Fibroblast of skin of left biceps (primary cell): ENCODE measurements around the gene HDAC5.
A peak's percentile ranks its signal among the peaks of the same experiment; 100 is the strongest.

Source experiments
- DNase-seq, 2 experiments: peaks; one replicate each; pipeline ENCODE4 v3.0.0-alpha.2; 2013; ENCODE audit warnings: low read depth in 2 of 2

The HDAC5 gene

DNA sequence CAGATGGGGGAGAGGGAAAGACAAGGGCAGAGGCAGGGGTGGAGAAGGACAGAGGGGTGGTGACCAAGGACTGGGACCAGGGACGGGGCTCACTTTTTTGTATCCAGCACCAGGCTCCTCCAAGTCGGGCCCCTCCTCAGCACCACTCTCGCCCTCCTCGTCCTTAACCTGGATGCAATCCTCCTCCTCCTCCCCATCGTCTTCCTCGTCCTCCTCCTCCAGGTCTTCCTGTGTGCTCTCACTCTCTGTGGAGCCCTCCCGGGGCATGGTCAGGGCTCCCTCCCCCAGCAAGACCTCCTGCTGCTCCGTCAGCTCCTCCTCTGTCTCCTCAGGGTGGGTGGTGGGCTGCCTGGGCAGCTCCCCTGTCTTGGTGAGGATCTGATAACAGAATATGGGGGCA, 36.1 kb downstream of the HDAC5 start:
- DNase-seq: no peak

- peak; percentile 84 to 86 for DNase-seq
Observed at GRCh38 chr17:44086364-44087311, 36.8 kb downstream of the HDAC5 start.

GRCh38 chr17:44085908-44086307, 37.5 kb downstream of the HDAC5 start:
- DNase-seq: no peak

GRCh38 chr17:44084921-44085320, 38.5 kb downstream of the HDAC5 start:
- no peak for DNase-seq

DNA sequence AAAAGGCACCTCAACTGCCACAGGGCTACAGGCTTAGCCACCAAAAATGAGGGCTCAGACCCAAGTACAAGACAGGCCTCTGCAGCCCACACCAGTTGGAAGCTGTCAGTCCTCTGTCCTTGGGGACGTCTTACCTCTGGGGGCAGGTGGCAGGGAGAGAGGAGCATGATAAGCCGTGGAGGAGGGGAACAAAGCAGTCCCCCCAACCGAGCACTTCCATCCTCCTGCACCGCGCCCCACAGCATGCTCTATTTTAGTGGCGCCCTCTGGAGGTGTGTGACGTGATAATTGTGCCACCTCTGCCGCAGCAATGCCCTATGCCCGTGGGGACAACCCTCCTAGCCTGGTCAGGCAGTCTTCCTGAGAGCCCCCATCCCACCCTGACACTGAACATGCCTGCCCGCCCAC, 39.3 kb downstream of the HDAC5 start:
- DNase-seq: no peak

DNA sequence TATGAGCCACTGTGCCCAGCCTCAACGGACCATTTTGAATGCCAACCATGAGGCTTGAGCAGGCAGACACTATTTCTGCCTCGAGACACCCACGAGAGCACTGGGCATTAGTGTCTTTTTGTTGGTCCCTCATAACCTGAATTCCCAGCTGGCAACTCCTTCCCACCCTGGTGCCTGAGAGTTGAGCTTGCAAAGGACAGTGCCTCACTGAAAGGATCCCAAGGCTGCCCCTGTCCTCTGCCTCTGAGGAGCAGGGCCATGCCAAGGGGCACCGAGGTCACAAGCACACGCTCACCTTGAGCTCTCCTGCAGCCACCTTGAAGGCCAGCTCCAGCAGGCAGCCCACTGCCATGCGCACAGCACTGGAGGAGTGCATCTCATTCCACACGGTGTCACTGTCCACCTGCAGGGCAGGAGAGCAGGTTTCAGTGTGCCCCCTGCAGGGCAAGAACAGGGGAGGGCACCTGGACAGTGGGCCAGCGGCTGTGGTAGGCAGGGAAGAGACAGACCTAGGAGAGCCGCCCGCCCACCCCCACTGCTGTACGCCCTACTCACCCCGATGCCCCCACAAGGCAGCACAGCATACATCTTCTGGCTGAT, 40.1 kb downstream of the HDAC5 start:
- no peak for DNase-seq

- no peak for DNase-seq
Observed at GRCh38 chr17:44082256-44082927, 41.0 kb downstream of the HDAC5 start.

GRCh38 chr17:44081681-44082080, 41.8 kb downstream of the HDAC5 start:
- no peak for DNase-seq

GRCh38 chr17:44079877-44080821, 43.3 kb downstream of the HDAC5 start:
- DNase-seq: no peak

- no peak for DNase-seq
Observed at GRCh38 chr17:44078412-44078811, 45.0 kb downstream of the HDAC5 start.

DNA sequence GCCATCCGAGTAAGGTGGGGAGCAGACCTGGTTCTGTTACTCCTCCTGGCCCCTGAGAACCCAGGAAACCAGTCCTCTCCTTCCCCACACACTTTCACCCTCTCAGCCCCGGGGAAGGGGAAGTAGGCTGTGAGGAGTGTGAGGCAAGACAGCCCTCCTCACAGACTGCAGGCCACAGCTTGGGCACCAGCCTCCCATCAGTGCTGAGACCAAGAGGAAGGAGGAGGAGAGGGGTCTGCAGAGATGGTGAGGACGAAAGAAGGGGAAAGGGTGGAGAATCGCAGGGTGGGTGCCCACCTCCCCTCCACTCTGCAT, 45.9 kb downstream of the HDAC5 start:
- DNase-seq: no peak

- no peak for DNase-seq
Observed at GRCh38 chr17:44076716-44077594, 46.5 kb downstream of the HDAC5 start.

DNA sequence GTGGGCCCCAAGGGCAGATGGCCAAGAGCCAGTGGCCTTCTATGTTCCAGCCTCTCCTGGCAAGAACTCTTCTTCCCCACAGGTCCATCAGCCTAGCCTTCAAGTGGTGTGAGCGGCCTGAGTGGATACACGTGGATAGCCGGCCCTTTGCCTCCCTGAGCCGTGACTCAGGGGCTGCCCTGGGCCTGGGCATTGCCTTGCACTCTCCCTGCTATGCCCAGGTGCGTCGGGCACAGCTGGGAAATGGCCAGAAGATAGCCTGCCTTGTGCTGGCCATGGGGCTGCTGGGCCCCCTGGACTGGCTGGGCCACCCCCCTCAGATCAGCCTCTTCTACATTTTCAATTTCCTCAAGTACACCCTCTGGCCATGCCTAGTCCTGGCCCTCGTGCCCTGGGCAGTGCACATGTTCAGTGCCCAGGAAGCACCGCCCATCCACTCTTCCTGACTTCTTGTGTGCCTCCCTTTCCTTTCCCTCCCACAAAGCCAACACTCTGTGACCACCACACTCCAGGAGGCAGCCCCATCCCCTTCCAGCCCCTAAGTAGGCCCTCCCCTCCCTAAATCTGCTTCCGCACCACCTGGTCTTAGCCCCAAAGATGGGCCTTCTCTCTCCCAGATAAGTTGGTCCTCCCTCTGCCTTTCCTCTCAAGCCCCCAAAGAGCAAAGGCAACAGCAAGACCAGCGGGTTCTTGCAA, 47.7 kb downstream of the HDAC5 start:
- DNase-seq: no peak

DNA sequence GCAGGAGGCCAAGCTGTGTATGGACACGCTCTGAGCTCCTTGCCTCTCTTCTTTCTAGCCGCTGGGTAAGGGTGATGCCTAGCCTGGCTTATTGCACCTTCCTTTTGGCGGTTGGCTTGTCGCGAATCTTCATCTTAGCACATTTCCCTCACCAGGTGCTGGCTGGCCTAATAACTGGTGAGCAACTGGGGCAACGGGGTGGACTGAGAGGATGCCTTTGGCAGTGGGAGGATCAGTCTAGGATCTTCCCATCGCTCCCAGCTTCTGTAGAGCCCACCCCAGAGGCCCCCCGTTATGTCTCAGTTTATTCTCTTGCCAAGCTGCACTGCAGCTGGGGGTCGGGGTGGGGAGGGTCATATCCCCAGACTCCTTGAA, 48.5 kb downstream of the HDAC5 start:
- no peak for DNase-seq

DNA sequence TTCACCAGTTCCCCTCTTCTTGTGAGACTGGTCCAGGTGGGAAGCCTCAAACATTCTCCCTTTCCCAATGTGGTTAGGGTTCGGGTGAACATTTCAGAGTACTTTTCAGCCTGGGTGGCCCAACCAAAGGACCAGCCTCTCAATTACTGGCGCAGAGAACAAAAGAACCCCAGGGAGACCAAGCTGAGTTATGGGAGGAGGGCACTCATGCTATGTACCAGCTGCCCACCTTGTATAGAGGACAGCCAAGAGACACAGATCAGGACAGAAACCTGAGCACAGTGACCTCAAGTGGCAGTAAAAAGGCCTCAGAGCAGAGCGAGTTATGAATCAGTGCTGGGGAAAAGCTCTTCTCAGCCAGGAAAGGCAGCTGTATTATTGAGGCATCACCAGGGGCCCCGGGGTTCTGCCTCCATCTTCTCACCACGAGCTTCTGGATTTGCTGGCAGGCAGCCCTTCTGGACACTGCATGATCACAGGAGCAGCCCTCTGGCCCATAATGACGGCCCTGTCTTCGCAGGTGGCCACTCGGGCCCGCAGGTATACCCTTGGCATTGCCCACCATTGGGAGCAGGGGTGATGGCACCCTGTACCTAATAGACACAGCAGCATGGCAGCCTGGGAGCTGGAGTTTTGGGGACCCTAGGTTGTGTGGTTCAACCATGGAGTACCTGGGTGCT, 49.1 kb downstream of the HDAC5 start:
- no peak for DNase-seq

DNA sequence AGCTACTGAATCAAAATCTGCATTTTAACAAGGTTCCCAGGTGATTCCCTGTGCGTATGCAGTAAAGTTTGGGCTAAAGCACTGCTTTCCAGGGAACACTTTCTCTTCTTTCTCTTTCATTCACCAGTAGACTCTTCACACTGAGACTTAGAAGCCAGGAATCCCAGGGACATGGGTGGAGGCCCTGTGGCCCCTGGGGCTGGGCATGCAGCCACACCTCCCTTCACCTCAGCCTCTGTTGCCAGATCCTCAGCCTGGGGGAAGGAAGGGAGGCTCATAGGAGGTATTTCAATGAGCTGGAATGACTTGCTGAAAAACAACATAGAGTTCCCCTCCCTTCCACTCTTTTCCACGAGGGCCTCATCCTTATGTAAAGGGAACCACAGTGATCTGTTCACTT, 51.7 kb downstream of the HDAC5 start:
- no peak for DNase-seq

- DNase-seq: no peak
Observed at GRCh38 chr17:44071198-44071520, 52.3 kb downstream of the HDAC5 start.

GRCh38 chr17:44070455-44071197, 52.8 kb downstream of the HDAC5 start, which contains the start of gene G6PC3:
Gene G6PC3, plus strand, starts transcription at chr17:44070735. Its CDS starts 231 bp downstream, at chr17:44070966.
- peak; percentile 95 for DNase-seq

DNA sequence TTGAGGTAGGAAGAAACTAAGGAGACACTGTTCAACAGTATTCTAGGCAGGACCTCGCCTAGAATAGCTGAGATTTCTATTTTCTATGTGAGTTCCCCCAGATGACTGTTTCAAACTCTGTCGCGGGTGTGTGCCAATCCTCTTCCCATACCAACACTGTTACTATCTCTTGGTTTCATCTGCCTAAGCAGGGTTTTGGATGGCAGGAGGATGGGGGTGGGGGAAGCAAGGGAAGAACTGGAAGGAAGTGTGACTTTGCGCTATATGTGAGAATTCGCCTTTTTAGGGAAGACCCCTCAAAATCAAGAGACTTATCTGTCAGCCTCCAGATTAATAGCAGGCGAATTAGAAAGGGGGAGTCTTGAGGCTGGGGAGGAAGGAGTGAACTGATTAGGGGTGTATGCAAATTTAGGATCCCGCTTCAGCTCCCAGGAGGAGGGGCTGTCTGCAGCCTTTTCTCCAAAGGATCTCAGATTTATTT, 53.4 kb downstream of the HDAC5 start:
- DNase-seq: no peak
